Measurements from ENCODE around the gene PSORS1C2. TPM values are rescaled to one million over a fixed set of nuclear protein-coding genes. Genes with fewer than 3 reads are reported as not detected.

Gene PSORS1C2
- polyA plus RNA-seq, 1 donor (not counting 4 experiments of a cell fraction or from before 2014, with no cell fraction given), result not detected

DNA sequence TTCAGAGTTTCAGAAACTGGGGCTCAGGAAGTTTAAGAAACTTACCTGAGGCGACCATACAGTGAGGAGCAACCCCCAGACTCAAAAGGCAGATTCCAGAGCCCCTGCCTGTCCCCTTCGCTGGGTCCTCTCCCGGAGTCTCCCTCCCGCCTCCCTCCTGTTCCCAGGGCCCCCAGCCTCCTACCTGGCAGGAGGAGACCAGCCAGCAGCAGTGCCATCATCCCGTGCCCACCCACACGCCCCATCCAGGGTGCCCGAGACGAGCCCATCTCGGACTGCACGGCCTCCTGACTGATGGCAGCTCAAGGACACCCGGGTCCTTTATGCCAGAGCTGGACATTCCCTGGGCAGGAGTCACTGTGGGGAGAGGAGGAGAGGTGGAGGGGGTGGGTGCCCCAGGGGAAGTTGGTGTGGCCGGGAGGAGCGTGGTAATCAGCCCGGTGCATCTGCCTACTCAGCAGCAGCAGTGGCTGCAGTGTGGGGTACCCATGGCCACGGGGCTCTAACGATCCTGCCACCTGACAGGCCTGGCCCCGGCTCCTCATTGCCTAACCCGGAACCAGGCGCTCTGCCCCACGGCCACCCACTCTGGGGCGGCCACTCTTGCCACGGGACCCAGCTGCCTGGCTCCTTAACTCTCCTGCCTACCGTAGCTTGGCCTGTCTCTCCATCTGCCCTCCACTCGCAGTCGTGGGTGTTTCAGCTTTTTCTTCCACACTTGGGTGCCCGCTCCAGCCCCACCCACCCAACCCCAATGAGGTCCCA lies 18.5 kb downstream of the PSORS1C2 start, which contains the start of gene CDSN:
TSS of gene CDSN (minus strand) at position 296 of the 765 bp plus-strand sequence. CDS start at position 269, 27 bp downstream.
- DNase-seq (ENCODE audit: low read depth, low spot score) (no peak), FAIRE-seq (no peak)
- Histone ChIP-seq H3K36me3 (ENCODE audit: control insufficient read depth in 2 of 2, extremely low read depth in 1 of 2, insufficient read depth in 2 of 2, low read length in 2 of 2) (peaks cover 10 to 12% of the 10 kb centered on the region in 2 experiments), H3K4me3 (ENCODE audit: control insufficient read depth in 2 of 3, extremely low read depth in 1 of 3, insufficient read depth in 2 of 3, low read depth in 1 of 3, low read length in 3 of 3) (no peak within 1 kb of the TSS), H3K9me1 (ENCODE audit: control insufficient read depth, extremely low read depth, insufficient read depth, low read length) (no peaks in the 10 kb centered on the region), H4K20me1 (ENCODE audit: control insufficient read depth, extremely low read depth, insufficient read depth, low read length) (no peaks in the 10 kb centered on the region), H3K27me3 (ENCODE audit: control insufficient read depth, extremely low read depth, insufficient read depth, low read length) (no peaks in the 10 kb centered on the region), H3K9me3 (ENCODE audit: control insufficient read depth, low read depth, low read length) (no peaks in the 10 kb centered on the region), H3K79me2 (ENCODE audit: control insufficient read depth, insufficient read depth, low read length) (peaks cover 32% of the 10 kb centered on the region), H3K4me1 (ENCODE audit: control insufficient read depth, extremely low read depth, insufficient read depth, low read length) (peaks cover 42% of the 10 kb centered on the region), H3K4me2 (ENCODE audit: control insufficient read depth, extremely low read depth, insufficient read depth, low read depth, low read length) (no peak within 1 kb of the TSS), H2AFZ (ENCODE audit: control insufficient read depth, low read length) (no peak within 1 kb of the TSS), H3K27ac (ENCODE audit: control insufficient read depth, insufficient read depth, low read length) (no peak within 1 kb of the TSS), H3K9ac (ENCODE audit: control insufficient read depth, extremely low read depth, insufficient read depth, low read length) (no peak within 1 kb of the TSS)
- dilution Hi-C loops (cut with MboI; ENCODE audit: extremely low pct_ligation_motif_present, low sequenced_read_pairs), result no loop called here
- TF ChIP-seq, protein P1, sequence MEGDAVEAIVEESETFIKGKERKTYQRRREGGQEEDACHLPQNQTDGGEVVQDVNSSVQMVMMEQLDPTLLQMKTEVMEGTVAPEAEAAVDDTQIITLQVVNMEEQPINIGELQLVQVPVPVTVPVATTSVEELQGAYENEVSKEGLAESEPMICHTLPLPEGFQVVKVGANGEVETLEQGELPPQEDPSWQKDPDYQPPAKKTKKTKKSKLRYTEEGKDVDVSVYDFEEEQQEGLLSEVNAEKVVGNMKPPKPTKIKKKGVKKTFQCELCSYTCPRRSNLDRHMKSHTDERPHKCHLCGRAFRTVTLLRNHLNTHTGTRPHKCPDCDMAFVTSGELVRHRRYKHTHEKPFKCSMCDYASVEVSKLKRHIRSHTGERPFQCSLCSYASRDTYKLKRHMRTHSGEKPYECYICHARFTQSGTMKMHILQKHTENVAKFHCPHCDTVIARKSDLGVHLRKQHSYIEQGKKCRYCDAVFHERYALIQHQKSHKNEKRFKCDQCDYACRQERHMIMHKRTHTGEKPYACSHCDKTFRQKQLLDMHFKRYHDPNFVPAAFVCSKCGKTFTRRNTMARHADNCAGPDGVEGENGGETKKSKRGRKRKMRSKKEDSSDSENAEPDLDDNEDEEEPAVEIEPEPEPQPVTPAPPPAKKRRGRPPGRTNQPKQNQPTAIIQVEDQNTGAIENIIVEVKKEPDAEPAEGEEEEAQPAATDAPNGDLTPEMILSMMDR (optimal IDR thresholded peaks at IDR 0.05 in 1 of 3, IDR thresholded peaks at IDR 0.05 in 1 of 3, conservative IDR thresholded peaks at IDR 0.05 in 1 of 3; ENCODE audit: extremely low read depth in 1 of 3, insufficient read depth in 2 of 3, low read length in 3 of 3), result no peak
- TF ChIP-seq EZH2 (IDR thresholded peaks at IDR 0.05; ENCODE audit: low read length), result no peak

DNA sequence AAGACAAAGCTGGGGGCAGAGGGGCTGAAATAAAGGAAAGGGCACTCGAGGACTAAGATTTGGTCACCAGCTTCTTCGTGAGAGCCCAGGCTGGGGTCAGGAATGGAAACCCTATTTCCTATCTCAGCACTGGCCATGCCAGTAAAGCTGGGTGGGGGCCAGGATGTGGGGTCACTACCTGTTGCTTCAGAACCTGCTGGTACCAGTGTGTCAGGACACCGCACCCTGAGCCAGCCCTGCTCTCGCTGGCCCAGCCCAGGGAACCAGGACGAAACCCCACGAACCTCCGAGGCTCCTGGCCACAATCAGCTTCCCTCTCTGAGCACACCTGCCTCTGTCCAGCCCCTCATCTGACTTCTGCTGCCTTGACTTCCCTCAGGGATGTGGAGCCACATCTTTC lies 20.7 kb downstream of the PSORS1C2 start:
- Histone ChIP-seq H3K4me1 (ENCODE audit: control insufficient read depth, extremely low read depth, insufficient read depth, low read length) (peaks cover 48% of the 10 kb centered on the region), H4K20me1 (ENCODE audit: control insufficient read depth, extremely low read depth, insufficient read depth, low read length) (no peaks in the 10 kb centered on the region), H3K27ac (ENCODE audit: control insufficient read depth, insufficient read depth, low read length) (no peak overlapping the region), H3K79me2 (ENCODE audit: control insufficient read depth, insufficient read depth, low read length) (peaks cover 35% of the 10 kb centered on the region), H3K9me1 (ENCODE audit: control insufficient read depth, extremely low read depth, insufficient read depth, low read length) (no peaks in the 10 kb centered on the region), H3K27me3 (ENCODE audit: control insufficient read depth, extremely low read depth, insufficient read depth, low read length) (no peaks in the 10 kb centered on the region), H3K4me3 (ENCODE audit: control insufficient read depth in 2 of 3, extremely low read depth in 1 of 3, insufficient read depth in 2 of 3, low read depth in 1 of 3, low read length in 3 of 3) (no peak overlapping the region), H3K4me2 (ENCODE audit: control insufficient read depth, extremely low read depth, insufficient read depth, low read depth, low read length) (no peak overlapping the region), H3K9me3 (ENCODE audit: control insufficient read depth, low read depth, low read length) (no peaks in the 10 kb centered on the region), H2AFZ (ENCODE audit: control insufficient read depth, low read length) (no peak overlapping the region), H3K36me3 (ENCODE audit: control insufficient read depth in 2 of 2, extremely low read depth in 1 of 2, insufficient read depth in 2 of 2, low read length in 2 of 2) (peaks cover 8 to 10% of the 10 kb centered on the region in 2 experiments), H3K9ac (ENCODE audit: control insufficient read depth, extremely low read depth, insufficient read depth, low read length) (no peak overlapping the region)
- dilution Hi-C loops (cut with MboI; ENCODE audit: extremely low pct_ligation_motif_present, low sequenced_read_pairs), result no loop called here
- no peak for FAIRE-seq
- no peak for TF ChIP-seq EZH2 (IDR thresholded peaks at IDR 0.05; ENCODE audit: low read length)
- TF ChIP-seq, protein P1 (optimal IDR thresholded peaks at IDR 0.05 in 1 of 3, IDR thresholded peaks at IDR 0.05 in 1 of 3, conservative IDR thresholded peaks at IDR 0.05 in 1 of 3; ENCODE audit: extremely low read depth in 1 of 3, insufficient read depth in 2 of 3, low read length in 3 of 3), result no peak
- DNase-seq (ENCODE audit: low read depth, low spot score), result no peak

Data from keratinocyte (primary cell).